ENCODE measurements around the gene RNF40. TPM values are rescaled to one million over a fixed set of nuclear protein-coding genes. Genes with fewer than 3 reads are reported as not detected.

RNF40 gene
- total RNA-seq, 1 donor, result 88.3 TPM

DNA sequence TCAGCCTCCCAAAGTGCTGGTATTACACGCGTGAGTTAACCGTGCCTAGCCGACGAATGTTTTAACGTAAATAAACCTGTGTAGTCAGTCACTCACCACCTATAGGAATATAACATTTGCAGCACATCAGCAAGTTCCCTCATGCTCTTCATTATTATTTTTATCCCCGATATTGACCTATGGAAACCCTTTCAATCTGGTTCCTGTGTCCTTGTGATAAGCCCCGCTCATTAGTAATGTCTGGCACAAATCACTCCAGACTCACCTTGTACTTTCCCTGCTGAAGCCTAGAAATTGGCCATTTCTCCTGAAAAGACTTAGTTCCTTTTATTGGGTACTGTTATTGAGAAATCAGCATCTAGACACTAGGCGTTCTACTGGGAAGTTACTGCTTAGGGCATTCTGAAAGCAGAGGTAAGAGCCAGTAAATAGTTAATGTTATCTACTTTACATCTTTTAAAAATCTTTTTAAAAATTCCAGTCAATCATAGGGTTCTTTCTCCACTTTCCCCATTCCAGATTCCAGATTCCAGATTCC lies 15.4 kb upstream of the RNF40 start:
- peaks cover 17% of the 10 kb centered on the region for H3K4me1 ChIP-seq (ENCODE audit: insufficient read depth, low read length)
- H3K27ac ChIP-seq (ENCODE audit: low read depth, low read length), result peak overlapping the region; percentile 77
- H2AFZ ChIP-seq (ENCODE audit: low read length), result no peak overlapping the region
- peaks cover 32% of the 10 kb centered on the region for H3K36me3 ChIP-seq (ENCODE audit: insufficient read depth, low read length)
- no peak for DNase-seq (ENCODE audit: insufficient read length, low spot score, missing footprints)
- peaks cover 4% of the 10 kb centered on the region for H4K20me1 ChIP-seq (ENCODE audit: insufficient read depth, low read length)
- no peak overlapping the region for H3K4me3 ChIP-seq (ENCODE audit: insufficient read depth, low read length)
- no peak overlapping the region for H3K4me2 ChIP-seq (ENCODE audit: insufficient read depth, low read length)
- H3K79me2 ChIP-seq (ENCODE audit: insufficient read depth, low read length), result peaks cover 24% of the 10 kb centered on the region
- no peak for TF ChIP-seq CTCF (IDR thresholded peaks at IDR 0.05; ENCODE audit: extremely low read depth, low read depth, low read length)
- no peaks in the 10 kb centered on the region for H3K9me3 ChIP-seq (ENCODE audit: low read depth, low read length)
- H3K27me3 ChIP-seq (ENCODE audit: insufficient read depth, low read length), result no peaks in the 10 kb centered on the region

DNA sequence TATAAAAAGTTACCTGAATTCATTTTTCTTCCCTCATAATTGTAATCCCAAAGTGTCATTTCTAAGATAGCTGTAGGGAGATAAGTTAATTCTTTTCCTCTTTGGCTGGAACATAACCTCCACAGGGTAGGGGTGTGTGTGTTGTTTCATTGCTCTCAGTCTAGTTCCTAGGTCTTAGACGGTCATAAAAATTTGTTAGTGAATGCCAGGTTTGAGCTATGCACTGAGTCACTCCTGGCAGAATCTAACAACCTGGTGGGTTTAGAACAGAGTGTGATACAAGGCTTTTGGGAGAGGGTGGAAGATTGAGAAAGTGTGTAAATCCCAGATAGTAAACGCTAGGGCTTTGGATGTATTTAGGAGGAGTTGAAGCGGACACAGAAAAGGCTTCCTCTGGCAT lies 14.8 kb upstream of the RNF40 start:
- peaks cover 25% of the 10 kb centered on the region for H3K36me3 ChIP-seq (ENCODE audit: insufficient read depth, low read length)
- H3K4me2 ChIP-seq (ENCODE audit: insufficient read depth, low read length), result peak overlapping the region; percentile 88
- peaks cover 24% of the 10 kb centered on the region for H3K79me2 ChIP-seq (ENCODE audit: insufficient read depth, low read length)
- peaks cover 3% of the 10 kb centered on the region for H4K20me1 ChIP-seq (ENCODE audit: insufficient read depth, low read length)
- H3K4me1 ChIP-seq (ENCODE audit: insufficient read depth, low read length), result peaks cover 13% of the 10 kb centered on the region
- peak overlapping the region; percentile 72 for H2AFZ ChIP-seq (ENCODE audit: low read length)
- TF ChIP-seq CTCF (IDR thresholded peaks at IDR 0.05; ENCODE audit: extremely low read depth, low read depth, low read length), result no peak
- DNase-seq (ENCODE audit: insufficient read length, low spot score, missing footprints), result peak; percentile 89
- H3K4me3 ChIP-seq (ENCODE audit: insufficient read depth, low read length), result peak overlapping the region; percentile 79
- peak overlapping the region; percentile 77 for H3K27ac ChIP-seq (ENCODE audit: low read depth, low read length)
- H3K27me3 ChIP-seq (ENCODE audit: insufficient read depth, low read length), result no peaks in the 10 kb centered on the region
- H3K9me3 ChIP-seq (ENCODE audit: low read depth, low read length), result no peaks in the 10 kb centered on the region

DNA sequence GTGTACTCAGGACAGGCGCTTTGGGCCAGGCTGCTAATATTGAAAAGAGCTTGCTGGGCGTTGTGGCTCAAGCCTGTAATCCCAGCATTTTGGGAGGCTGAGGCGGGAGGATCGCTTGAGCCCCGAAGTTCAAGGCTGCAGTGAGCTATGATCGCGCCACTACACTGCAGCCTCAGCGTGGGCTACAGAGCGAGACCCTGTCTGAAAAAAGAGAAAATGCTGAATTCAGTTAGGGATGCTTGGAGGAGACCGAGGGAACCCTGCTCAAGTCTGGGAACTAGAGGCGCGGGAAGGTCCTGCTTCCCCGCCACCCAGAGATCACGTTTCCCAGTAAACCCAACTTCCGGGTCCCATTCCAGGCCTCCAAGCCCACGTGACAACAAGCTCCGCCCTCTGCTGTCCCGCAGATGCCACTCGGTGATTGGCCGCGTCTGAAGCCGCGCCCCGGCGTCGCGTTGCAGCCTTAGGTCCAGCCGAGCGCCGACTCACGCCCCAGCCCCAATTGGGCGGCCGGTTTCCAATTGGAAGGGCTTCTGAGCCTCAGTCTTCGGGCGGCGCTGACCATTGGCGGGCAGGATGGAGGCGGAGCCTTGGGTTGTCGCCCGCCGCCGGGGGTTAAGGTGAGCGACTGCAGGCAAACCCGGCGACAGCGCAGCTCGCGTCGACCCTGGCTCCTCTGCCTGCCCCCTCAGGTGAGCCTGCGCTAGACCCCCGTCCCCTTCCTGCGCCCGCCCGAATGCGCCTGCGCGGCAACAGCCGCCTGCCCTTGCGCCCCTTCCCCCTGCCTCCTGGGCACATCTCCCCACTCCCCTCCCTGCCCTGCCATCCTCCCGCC lies 14.1 kb upstream of the RNF40 start, which contains the start of gene PHKG2:
Gene PHKG2, plus strand, starts transcription at position 627 of the 835 bp plus-strand sequence. CDS start 396 bp downstream, outside the sequence.
- Histone ChIP-seq H3K4me3 (ENCODE audit: insufficient read depth, low read length) (peak within 1 kb of the TSS; percentile 79), H3K4me1 (ENCODE audit: insufficient read depth, low read length) (peaks cover 13% of the 10 kb centered on the region), H3K27me3 (ENCODE audit: insufficient read depth, low read length) (no peaks in the 10 kb centered on the region), H3K79me2 (ENCODE audit: insufficient read depth, low read length) (peaks cover 24% of the 10 kb centered on the region), H3K9me3 (ENCODE audit: low read depth, low read length) (no peaks in the 10 kb centered on the region), H3K4me2 (ENCODE audit: insufficient read depth, low read length) (peak within 1 kb of the TSS; percentile 88), H3K36me3 (ENCODE audit: insufficient read depth, low read length) (peaks cover 25% of the 10 kb centered on the region), H2AFZ (ENCODE audit: low read length) (peak within 1 kb of the TSS; percentile 72), H4K20me1 (ENCODE audit: insufficient read depth, low read length) (peaks cover 3% of the 10 kb centered on the region), H3K27ac (ENCODE audit: low read depth, low read length) (peak within 1 kb of the TSS; percentile 77)
- peak; percentile 99 for DNase-seq (ENCODE audit: insufficient read length, low spot score, missing footprints)
- TF ChIP-seq CTCF (IDR thresholded peaks at IDR 0.05; ENCODE audit: extremely low read depth, low read depth, low read length), result no peak
